ENCODE results near the gene IL9.

- TF ChIP-seq GATA3 (IDR thresholded peaks at IDR 0.05; ENCODE audit: low read depth, low read length): no peak
- TF ChIP-seq GATA2 (IDR thresholded peaks at IDR 0.05; ENCODE audit: low read depth, low read length): no peak
Observed at GRCh38 chr5:135898651-135899050, 3.0 kb upstream of the IL9 start.
